Measurements from ENCODE around the gene MDK.
"Not testable (repeated sequence)": the region's sequence is repeated elsewhere in the genome, so short reads cannot be mapped to it uniquely, and the experiment has no call there.

The MDK gene

GRCh38 chr11:46369458-46370152, 11.9 kb upstream of the MDK start:
- peak; percentile 27 to 36 for DNase-seq

- no peak for DNase-seq
These were observed 11.2 kb upstream of the MDK start for GRCh38 chr11:46370253-46370652.

- DNase-seq, result not testable (repeated sequence)
These were observed 10.2 kb upstream of the MDK start for GRCh38 chr11:46371262-46371661.

DNA sequence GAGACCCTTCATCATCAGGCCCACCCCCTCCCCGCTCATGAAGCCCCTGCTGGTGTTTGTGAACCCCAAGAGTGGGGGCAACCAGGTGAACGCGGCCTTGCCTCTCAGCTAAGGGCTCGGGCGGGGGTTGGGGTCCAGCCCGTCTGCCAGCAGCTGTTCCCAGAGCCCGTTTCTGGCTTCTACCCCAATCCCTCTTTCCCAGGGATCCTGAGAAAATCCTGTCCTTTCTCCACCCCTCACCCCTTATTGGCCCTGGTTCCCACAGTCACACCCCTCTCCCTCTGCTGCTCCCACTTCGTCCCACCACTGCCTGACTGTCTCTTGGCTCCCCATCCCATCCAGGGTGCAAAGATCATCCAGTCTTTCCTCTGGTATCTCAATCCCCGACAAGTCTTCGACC, 9.4 kb upstream of the MDK start:
- no peak for DNase-seq

DNA sequence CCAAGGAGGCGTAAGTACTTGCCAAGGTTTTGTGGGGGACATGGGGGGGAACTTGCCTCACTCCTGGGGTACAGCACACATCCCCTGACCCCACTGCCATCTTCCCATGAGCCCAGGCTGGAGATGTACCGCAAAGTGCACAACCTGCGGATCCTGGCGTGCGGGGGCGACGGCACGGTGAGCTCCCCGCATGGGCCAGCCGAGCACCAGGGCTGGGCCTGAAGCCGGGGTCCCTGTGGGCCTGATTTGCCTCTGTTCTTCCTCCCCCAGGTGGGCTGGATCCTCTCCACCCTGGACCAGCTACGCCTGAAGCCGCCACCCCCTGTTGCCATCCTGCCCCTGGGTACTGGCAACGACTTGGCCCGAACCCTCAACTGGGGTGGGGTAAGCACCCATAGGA, 9.0 kb upstream of the MDK start:
- not testable (repeated sequence) for DNase-seq

- no peak for DNase-seq
These were observed 7.4 kb upstream of the MDK start for GRCh38 chr11:46373787-46374740.

- DNase-seq, result no peak
These were observed 6.7 kb upstream of the MDK start for GRCh38 chr11:46374815-46375214.

DNA sequence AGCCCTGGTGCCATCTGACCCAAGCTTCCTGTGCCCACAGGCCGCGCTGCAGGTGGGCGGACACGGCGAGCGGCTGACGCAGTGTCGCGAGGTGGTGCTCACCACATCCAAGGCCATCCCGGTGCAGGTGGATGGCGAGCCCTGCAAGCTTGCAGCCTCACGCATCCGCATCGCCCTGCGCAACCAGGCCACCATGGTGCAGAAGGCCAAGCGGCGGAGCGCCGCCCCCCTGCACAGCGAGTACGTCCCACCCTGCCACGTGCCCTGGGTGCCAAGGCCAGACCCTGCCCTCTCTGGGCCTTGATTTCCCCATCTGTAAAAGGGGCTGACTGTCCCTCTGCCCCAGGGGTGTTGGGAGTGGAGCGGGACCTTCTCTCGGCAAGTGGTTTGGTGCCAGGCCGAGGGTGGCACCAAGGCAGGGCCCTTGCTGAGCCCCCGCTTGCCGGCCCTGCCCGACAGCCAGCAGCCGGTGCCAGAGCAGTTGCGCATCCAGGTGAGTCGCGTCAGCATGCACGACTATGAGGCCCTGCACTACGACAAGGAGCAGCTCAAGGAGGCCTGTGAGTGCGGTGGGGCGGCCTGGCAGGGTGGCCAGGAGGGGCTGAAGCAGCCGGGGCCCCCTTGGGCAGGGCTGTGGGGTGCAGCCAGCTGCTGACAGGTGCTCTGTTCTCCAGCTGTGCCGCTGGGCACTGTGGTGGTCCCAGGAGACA, 5.9 kb upstream of the MDK start:
- DNase-seq, result no peak

DNA sequence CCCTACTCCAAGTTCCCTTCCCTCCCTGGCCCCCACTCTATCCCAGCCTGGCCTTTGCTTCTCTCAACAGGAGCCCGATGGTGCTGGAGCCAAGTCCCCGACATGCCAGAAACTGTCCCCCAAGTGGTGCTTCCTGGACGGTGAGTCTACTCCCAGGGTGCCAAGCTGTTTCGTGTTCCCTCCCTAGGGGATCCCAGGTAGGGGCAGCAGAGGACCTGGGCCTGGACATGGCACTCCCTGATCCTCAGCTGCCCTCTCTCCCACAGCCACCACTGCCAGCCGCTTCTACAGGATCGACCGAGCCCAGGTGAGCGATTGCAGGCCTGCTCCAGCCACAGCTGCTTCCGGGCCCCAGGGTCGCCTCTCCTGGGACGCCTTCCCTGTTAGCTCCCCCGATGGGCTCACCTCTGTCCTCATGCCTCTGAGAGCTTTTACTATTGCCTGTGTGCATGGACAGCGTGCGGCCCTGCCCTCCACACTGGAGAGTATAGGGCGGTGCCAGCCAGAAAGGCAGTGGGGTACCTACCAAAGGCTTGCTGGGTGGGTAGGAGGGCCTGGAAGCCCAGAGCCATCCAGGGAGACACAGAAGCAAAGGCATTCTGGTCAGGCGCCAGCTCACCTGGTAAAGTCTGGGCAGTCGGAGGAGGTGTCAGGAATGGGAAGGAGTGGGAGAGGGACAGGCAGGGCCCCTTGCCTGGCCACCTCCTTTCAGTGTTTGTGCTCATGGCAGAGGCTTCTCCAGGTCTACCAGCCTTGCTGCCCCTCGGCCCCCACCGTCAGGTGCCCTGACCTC, 5.0 kb upstream of the MDK start:
- DNase-seq, result no peak

DNA sequence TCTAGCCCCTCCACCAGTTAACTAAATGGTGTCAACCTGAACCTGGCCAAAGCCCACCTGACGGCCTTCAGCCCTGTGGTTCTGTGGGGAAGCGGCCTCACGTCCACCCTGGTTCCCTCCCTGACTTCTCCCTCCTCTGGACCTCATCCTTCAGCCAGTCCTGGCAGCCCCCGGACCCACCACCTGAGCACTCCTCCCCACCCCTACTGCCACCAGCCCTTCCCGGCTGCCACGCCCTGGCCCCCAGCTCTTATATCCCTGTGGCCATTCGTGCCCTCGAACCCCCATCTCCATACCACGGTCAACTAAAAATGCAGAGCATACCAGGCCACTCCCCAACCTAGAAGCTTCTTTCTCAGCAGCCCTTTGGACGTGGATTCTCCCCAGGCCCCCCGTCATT, 4.2 kb upstream of the MDK start:
- DNase-seq, result no peak

DNA sequence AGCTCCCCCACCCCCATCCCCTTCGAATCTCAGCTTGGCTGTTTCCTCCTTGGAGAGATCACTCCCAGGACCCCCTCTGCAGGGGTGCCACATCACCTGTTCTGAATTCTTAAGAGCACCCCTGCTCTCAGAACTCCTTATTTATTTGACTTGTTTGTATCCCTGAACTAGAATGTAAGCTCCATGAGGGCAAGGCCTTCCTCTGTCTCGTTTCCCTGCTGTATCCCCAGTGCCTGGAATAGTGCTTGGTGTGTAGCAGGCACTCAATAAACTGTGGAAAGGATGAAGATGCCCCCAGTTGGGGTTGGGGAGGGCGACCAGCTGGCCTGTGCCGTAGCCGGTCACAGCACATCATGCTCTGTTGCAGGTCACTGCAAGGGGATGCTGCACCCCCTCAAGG, 3.6 kb upstream of the MDK start:
- no peak for DNase-seq

GRCh38 chr11:46378296-46378695, 3.2 kb upstream of the MDK start:
- DNase-seq, result no peak

DNA sequence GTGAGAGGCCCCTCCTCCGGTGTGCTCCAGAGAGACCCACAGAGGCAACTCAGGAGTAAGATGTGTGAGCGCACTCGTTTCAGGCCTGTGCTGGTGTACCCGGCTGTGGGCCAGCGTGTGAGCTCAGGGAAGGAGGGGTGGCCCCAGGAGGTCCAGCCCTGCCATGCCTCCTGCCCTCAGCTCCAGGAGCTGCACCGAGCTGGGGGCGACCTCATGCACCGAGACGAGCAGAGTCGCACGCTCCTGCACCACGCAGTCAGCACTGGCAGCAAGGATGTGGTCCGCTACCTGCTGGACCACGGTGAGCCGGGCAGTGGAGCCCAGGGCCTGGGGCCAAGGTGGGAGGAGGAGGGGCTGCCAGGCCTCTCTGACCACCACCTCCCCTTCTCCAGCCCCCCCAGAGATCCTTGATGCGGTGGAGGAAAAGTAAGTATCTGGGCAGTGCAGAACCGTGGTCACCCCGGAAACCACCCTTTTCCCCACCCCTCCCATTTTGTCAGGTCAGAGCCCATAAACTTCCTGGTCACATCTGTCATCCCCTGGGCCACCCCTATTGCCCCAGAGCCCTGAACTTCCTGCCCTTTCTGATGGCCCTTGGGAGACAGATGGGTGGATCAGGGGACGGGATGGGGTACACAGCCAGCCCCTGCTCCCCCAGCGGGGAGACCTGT, 2.5 kb upstream of the MDK start:
- DNase-seq, result no peak

DNA sequence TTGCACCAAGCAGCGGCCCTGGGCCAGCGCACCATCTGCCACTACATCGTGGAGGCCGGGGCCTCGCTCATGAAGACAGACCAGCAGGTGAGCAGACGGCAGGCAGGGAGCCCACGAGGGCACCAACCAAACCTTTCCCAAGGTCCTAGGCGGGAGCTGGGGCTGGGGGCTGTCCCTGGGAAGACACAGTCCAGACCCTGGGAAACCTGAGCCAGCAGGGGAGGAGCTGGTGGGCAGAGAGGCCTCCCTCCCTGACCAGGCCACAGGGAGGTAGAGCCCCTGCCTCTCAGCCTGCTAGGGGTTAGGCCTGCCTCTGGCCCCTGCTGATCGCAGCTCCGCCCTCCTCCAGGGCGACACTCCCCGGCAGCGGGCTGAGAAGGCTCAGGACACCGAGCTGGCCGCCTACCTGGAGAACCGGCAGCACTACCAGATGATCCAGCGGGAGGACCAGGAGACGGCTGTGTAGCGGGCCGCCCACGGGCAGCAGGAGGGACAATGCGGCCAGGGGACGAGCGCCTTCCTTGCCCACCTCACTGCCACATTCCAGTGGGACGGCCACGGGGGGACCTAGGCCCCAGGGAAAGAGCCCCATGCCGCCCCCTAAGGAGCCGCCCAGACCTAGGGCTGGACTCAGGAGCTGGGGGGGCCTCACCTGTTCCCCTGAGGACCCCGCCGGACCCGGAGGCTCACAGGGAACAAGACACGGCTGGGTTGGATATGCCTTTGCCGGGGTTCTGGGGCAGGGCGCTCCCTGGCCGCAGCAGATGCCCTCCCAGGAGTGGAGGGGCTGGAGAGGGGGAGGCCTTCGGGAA, 1.8 kb upstream of the MDK start:
- DNase-seq, result peak in 1 of 2 experiments; percentile 34

GRCh38 chr11:46380340-46381047, 975 bp upstream of the MDK start:
- DNase-seq, result peak; percentile 32 to 49

- DNase-seq, result peak; percentile 51 to 73
These were observed 563 bp downstream of the MDK start for GRCh38 chr11:46381819-46382645.

- DNase-seq, result peak; percentile 55 to 79
These were observed 1.4 kb downstream of the MDK start for GRCh38 chr11:46382646-46383403.

- DNase-seq, result no peak
These were observed 1.9 kb downstream of the MDK start for GRCh38 chr11:46383404-46383758.
